Activated T-cell treated with anti-CD3 and anti-CD28 coated beads, Interleukin-2, amount 50 U/mL, for 72 hours (primary cell): ENCODE measurements around the gene TAF4. TPM values are rescaled to one million over a fixed set of nuclear protein-coding genes. Genes with fewer than 3 reads are reported as not detected.
A peak's percentile ranks its signal among the peaks of the same experiment; 100 is the strongest.

Experiments used
- ATAC-seq, 2 donors: fragments of 150-1000 bp; cut with Tn5 transposase; replicated peaks in 1 of 2; 2 replicates each; pipeline ENCODE4 v1.10.0; 2021; ENCODE audit warnings: moderate library complexity in 2 of 2, mild to moderate bottlenecking in 1 of 2
- DNase-seq, 2 donors: peaks; one replicate each; pipeline ENCODE4 v3.0.0; 2021 to 2022; ENCODE audit warnings: mixed read lengths in 1 of 2
- H3K27ac Mint-ChIP-seq: one replicate; pipeline ENCODE4 v1.8.0; 2022; ENCODE audit warnings: mild to moderate bottlenecking, moderate library complexity, mixed read lengths
- H3K27me3 Mint-ChIP-seq: one replicate; pipeline ENCODE4 v1.8.0; 2022; ENCODE audit warnings: low read depth, mixed read lengths
- H3K36me3 Mint-ChIP-seq, 2 donors: one replicate each; pipeline ENCODE4 v1.8.0; 2022; ENCODE audit warnings: mixed read lengths in 2 of 2, mild to moderate bottlenecking in 1 of 2; ENCODE audit not compliant: insufficient read depth in 2 of 2
- H3K4me1 Mint-ChIP-seq: one replicate; pipeline ENCODE4 v1.8.0; 2022; ENCODE audit warnings: low read depth, mixed read lengths
- H3K4me3 Mint-ChIP-seq, 2 donors: one replicate each; pipeline ENCODE4 v1.8.0; 2022; ENCODE audit warnings: mild to moderate bottlenecking in 2 of 2, mixed read lengths in 2 of 2, moderate library complexity in 2 of 2
- H3K9me3 Mint-ChIP-seq, 2 donors: one replicate each; pipeline ENCODE4 v1.8.0; 2022; ENCODE audit warnings: mixed read lengths in 2 of 2
- total RNA-seq, 2 donors: library from RNA; stranded (reverse); gene quantifications; one replicate each; pipeline ENCODE4 v1.2.3, GENCODE V29; 2022

The TAF4 gene
- total RNA-seq, 2 donors from 2014 or later = 15.7 to 21.5 TPM

- no peaks in the 10 kb centered on the region for H3K27me3 Mint-ChIP-seq
- no peak overlapping the region for H3K27ac Mint-ChIP-seq
- H3K36me3 Mint-ChIP-seq = peaks cover 0 to 3% of the 10 kb centered on the region in 2 donors
- DNase-seq (peak; percentile 6 to 14), ATAC-seq (peak; percentile 62 to 76)
- peak overlapping the region in 1 of 2 donors; percentile 39 for H3K4me3 Mint-ChIP-seq
- no peaks in the 10 kb centered on the region for H3K9me3 Mint-ChIP-seq
- H3K4me1 Mint-ChIP-seq = peaks cover 40% of the 10 kb centered on the region
Observed at GRCh38 chr20:62025832-62026563, 39.7 kb downstream of the TAF4 start.

GRCh38 chr20:62025394-62025793, 40.3 kb downstream of the TAF4 start:
- ATAC-seq = no peak
- no peak for DNase-seq
- Mint-ChIP-seq H3K4me3 (no peak overlapping the region), H3K27ac (no peak overlapping the region), H3K9me3 (no peaks in the 10 kb centered on the region), H3K4me1 (peaks cover 40% of the 10 kb centered on the region), H3K27me3 (no peaks in the 10 kb centered on the region), H3K36me3 (peaks cover 0 to 3% of the 10 kb centered on the region in 2 donors)

- H3K4me1 Mint-ChIP-seq = peaks cover 40% of the 10 kb centered on the region
- no peak overlapping the region for H3K4me3 Mint-ChIP-seq
- peaks cover 0 to 3% of the 10 kb centered on the region in 2 donors for H3K36me3 Mint-ChIP-seq
- no peaks in the 10 kb centered on the region for H3K27me3 Mint-ChIP-seq
- DNase-seq (no peak), ATAC-seq (no peak)
- no peak overlapping the region for H3K27ac Mint-ChIP-seq
- H3K9me3 Mint-ChIP-seq = no peaks in the 10 kb centered on the region
Observed at GRCh38 chr20:62023935-62024334, 41.7 kb downstream of the TAF4 start.

GRCh38 chr20:62022575-62023139, 43.0 kb downstream of the TAF4 start:
- peaks cover 0 to 3% of the 10 kb centered on the region in 2 donors for H3K36me3 Mint-ChIP-seq
- no peak for DNase-seq
- no peak overlapping the region for H3K4me3 Mint-ChIP-seq
- H3K27me3 Mint-ChIP-seq = no peaks in the 10 kb centered on the region
- H3K27ac Mint-ChIP-seq = no peak overlapping the region
- no peaks in the 10 kb centered on the region for H3K9me3 Mint-ChIP-seq
- no peak for ATAC-seq
- H3K4me1 Mint-ChIP-seq = peaks cover 39% of the 10 kb centered on the region

GRCh38 chr20:62021793-62022385, 43.8 kb downstream of the TAF4 start:
- DNase-seq (no peak), ATAC-seq (no peak)
- Mint-ChIP-seq H3K4me1 (peaks cover 31% of the 10 kb centered on the region), H3K27me3 (no peaks in the 10 kb centered on the region), H3K36me3 (peaks cover 0 to 3% of the 10 kb centered on the region in 2 donors), H3K27ac (no peak overlapping the region), H3K4me3 (no peak overlapping the region), H3K9me3 (no peaks in the 10 kb centered on the region)

GRCh38 chr20:62020935-62021701, 44.6 kb downstream of the TAF4 start:
- Mint-ChIP-seq H3K9me3 (no peaks in the 10 kb centered on the region), H3K4me3 (no peak overlapping the region), H3K4me1 (peaks cover 24% of the 10 kb centered on the region), H3K36me3 (peaks cover 0 to 2% of the 10 kb centered on the region in 2 donors), H3K27me3 (no peaks in the 10 kb centered on the region), H3K27ac (no peak overlapping the region)
- no peak for ATAC-seq
- no peak for DNase-seq

- Mint-ChIP-seq H3K9me3 (no peaks in the 10 kb centered on the region), H3K4me3 (no peak overlapping the region), H3K4me1 (peaks cover 16% of the 10 kb centered on the region), H3K36me3 (no peaks in the 10 kb centered on the region), H3K27ac (no peak overlapping the region), H3K27me3 (no peaks in the 10 kb centered on the region)
- no peak for DNase-seq
- ATAC-seq = no peak
Observed at GRCh38 chr20:62019881-62020492, 45.7 kb downstream of the TAF4 start.

- H3K4me1 Mint-ChIP-seq = peaks cover 16% of the 10 kb centered on the region
- no peaks in the 10 kb centered on the region for H3K27me3 Mint-ChIP-seq
- H3K4me3 Mint-ChIP-seq = no peak overlapping the region
- H3K27ac Mint-ChIP-seq = no peak overlapping the region
- no peaks in the 10 kb centered on the region for H3K9me3 Mint-ChIP-seq
- no peaks in the 10 kb centered on the region for H3K36me3 Mint-ChIP-seq
- DNase-seq (no peak), ATAC-seq (no peak)
Observed at GRCh38 chr20:62019144-62019805, 46.4 kb downstream of the TAF4 start.

- no peaks in the 10 kb centered on the region for H3K27me3 Mint-ChIP-seq
- H3K9me3 Mint-ChIP-seq = no peaks in the 10 kb centered on the region
- H3K27ac Mint-ChIP-seq = no peak overlapping the region
- no peak overlapping the region for H3K4me3 Mint-ChIP-seq
- peaks cover 16% of the 10 kb centered on the region for H3K4me1 Mint-ChIP-seq
- ATAC-seq (no peak), DNase-seq (no peak)
- no peaks in the 10 kb centered on the region for H3K36me3 Mint-ChIP-seq
Observed at GRCh38 chr20:62018437-62019143, 47.1 kb downstream of the TAF4 start.

GRCh38 chr20:62015540-62016288, 50.0 kb downstream of the TAF4 start:
- ATAC-seq (no peak), DNase-seq (no peak)
- Mint-ChIP-seq H3K4me1 (peaks cover 14% of the 10 kb centered on the region), H3K27ac (no peak overlapping the region), H3K27me3 (no peaks in the 10 kb centered on the region), H3K9me3 (no peaks in the 10 kb centered on the region), H3K4me3 (no peak overlapping the region), H3K36me3 (no peaks in the 10 kb centered on the region)

GRCh38 chr20:62014889-62015537, 50.7 kb downstream of the TAF4 start:
- H3K27me3 Mint-ChIP-seq = no peaks in the 10 kb centered on the region
- peaks cover 8% of the 10 kb centered on the region for H3K4me1 Mint-ChIP-seq
- H3K36me3 Mint-ChIP-seq = no peaks in the 10 kb centered on the region
- H3K27ac Mint-ChIP-seq = no peak overlapping the region
- H3K4me3 Mint-ChIP-seq = no peak overlapping the region
- H3K9me3 Mint-ChIP-seq = no peaks in the 10 kb centered on the region
- DNase-seq (no peak), ATAC-seq (no peak)
